ENCODE data around the gene POTEF. TPM values are rescaled to one million over a fixed set of nuclear protein-coding genes. Genes with fewer than 3 reads are reported as not detected.
"Not testable (repeated sequence)": the region's sequence is repeated elsewhere in the genome, so short reads cannot be mapped to it uniquely, and the experiment has no call there.

POTEF gene
- total and polyA plus RNA-seq, 8 donors, result 0.02 to 0.06 (median 0.04) TPM; not detected in 5

GRCh38 chr2:130152816-130153595, 24.0 kb upstream of the POTEF start:
- no peak overlapping the region for H3K27ac ChIP-seq
- peaks cover 0 to 5% (median 0%) of the 10 kb centered on the region in 3 donors for H3K36me3 ChIP-seq
- no peaks in the 10 kb centered on the region for H3K9me3 ChIP-seq
- WGBS, 2 donors, result 92 to 97% methylated on average over 21 to 25 of the region's 25 CpGs
- H3K4me1 ChIP-seq, result no peaks in the 10 kb centered on the region
- no peak overlapping the region for H3K4me3 ChIP-seq
- no peaks in the 10 kb centered on the region for H3K27me3 ChIP-seq
- no peak for ATAC-seq
- intact Hi-C loops (cut with DNase I), result no loop called here
- peak in 1 of 6 donors; percentile 41 for DNase-seq
- no peak for TF ChIP-seq CTCF (IDR thresholded peaks at IDR 0.05)
- no peak for FAIRE-seq

- H3K36me3 ChIP-seq; intact Hi-C loops (cut with DNase I); DNase-seq; FAIRE-seq; H3K27me3 ChIP-seq; H3K4me3 ChIP-seq; H3K4me1 ChIP-seq; H3K27ac ChIP-seq; H3K9me3 ChIP-seq; ATAC-seq: not testable (repeated sequence)
- WGBS, 2 donors, result 93 to 95% methylated on average over 24 to 27 of the region's 27 CpGs
These were observed 23.3 kb upstream of the POTEF start for GRCh38 chr2:130152136-130152815.

GRCh38 chr2:130151145-130151512, 22.1 kb upstream of the POTEF start:
- DNase-seq; H3K27me3 ChIP-seq; H3K4me3 ChIP-seq; H3K36me3 ChIP-seq; H3K4me1 ChIP-seq; intact Hi-C loops (cut with DNase I); H3K27ac ChIP-seq; FAIRE-seq; ATAC-seq; H3K9me3 ChIP-seq: not testable (repeated sequence)
- 68 to 71% methylated on average over 5 of the region's 5 CpGs for WGBS, 2 donors

GRCh38 chr2:130150181-130151144, 21.4 kb upstream of the POTEF start:
- FAIRE-seq, result no peak
- intact Hi-C loops (cut with DNase I), result no loop called here

GRCh38 chr2:130148515-130148914, 19.5 kb upstream of the POTEF start:
- H3K27ac ChIP-seq; intact Hi-C loops (cut with DNase I); H3K27me3 ChIP-seq; ATAC-seq; H3K4me1 ChIP-seq; H3K9me3 ChIP-seq; H3K36me3 ChIP-seq; H3K4me3 ChIP-seq; FAIRE-seq; DNase-seq: not testable (repeated sequence)
- WGBS, 2 donors, result 41 to 43% methylated on average over 6 of the region's 6 CpGs

More at GRCh38 chr2:130150181-130151144, 21.4 kb upstream of the POTEF start:
- Histone ChIP-seq H3K4me1 (no peaks in the 10 kb centered on the region), H3K4me3 (no peak overlapping the region), H3K36me3 (peaks cover 0 to 5% (median 0%) of the 10 kb centered on the region in 3 donors), H3K27me3 (no peaks in the 10 kb centered on the region), H3K9me3 (no peaks in the 10 kb centered on the region), H3K27ac (no peak overlapping the region)
- ATAC-seq (no peak), DNase-seq (no peak)
- no peak for TF ChIP-seq CTCF (IDR thresholded peaks at IDR 0.05)
- 84 to 86% methylated on average over 23 of the region's 23 CpGs for WGBS, 2 donors

GRCh38 chr2:130145006-130145414, 16.0 kb upstream of the POTEF start, which contains the start of gene CCDC74B:
Gene CCDC74B (minus strand): TSS chr2:130145112. CDS start chr2:130144996, 116 bp downstream.
- FAIRE-seq, result not testable (repeated sequence)
- 3 to 5% methylated on average over 27 to 30 of the region's 30 CpGs for WGBS, 2 donors
- peak within 1 kb of the TSS in 2 of 4 donors; percentile 18 to 43 for H3K4me3 ChIP-seq

GRCh38 chr2:130143266-130144039, 14.4 kb upstream of the POTEF start:
- H3K4me1 ChIP-seq; H3K36me3 ChIP-seq; H3K9me3 ChIP-seq; H3K27ac ChIP-seq; intact Hi-C loops (cut with DNase I); H3K4me3 ChIP-seq; FAIRE-seq; ATAC-seq; H3K27me3 ChIP-seq: not testable (repeated sequence)
- peak in 1 of 6 donors; percentile 49 for DNase-seq
- 58 to 69% methylated on average over 17 to 21 of the region's 28 CpGs for WGBS, 2 donors

More at GRCh38 chr2:130145006-130145414, 16.0 kb upstream of the POTEF start, which contains the start of gene CCDC74B:
- H3K9me3 ChIP-seq; intact Hi-C loops (cut with DNase I); H3K27me3 ChIP-seq; H3K4me1 ChIP-seq; H3K27ac ChIP-seq; H3K36me3 ChIP-seq: not testable (repeated sequence)
- peak in 5 of 6 donors; percentile 51 to 77 (median 65) for DNase-seq
- peak; percentile 94 to 97 (median 96) for ATAC-seq

- FAIRE-seq, result not testable (repeated sequence)
- peak in 1 of 6 donors; percentile 41 for DNase-seq
These were observed 13.6 kb upstream of the POTEF start for GRCh38 chr2:130142396-130143265.

More at GRCh38 chr2:130142396-130143265, 13.6 kb upstream of the POTEF start:
- H3K27me3 ChIP-seq; intact Hi-C loops (cut with DNase I); H3K36me3 ChIP-seq; H3K4me3 ChIP-seq; H3K9me3 ChIP-seq; H3K27ac ChIP-seq; H3K4me1 ChIP-seq; ATAC-seq: not testable (repeated sequence)
- WGBS, 2 donors, result 72 to 85% methylated on average over 12 to 13 of the region's 13 CpGs
